HG02885 (cell line): ENCODE data around the gene ASB2.
A peak's percentile ranks its signal among the peaks of the same experiment; 100 is the strongest.

ENCODE experiments used
- ATAC-seq: cut with Tn5 transposase; IDR thresholded peaks from one replicate; pipeline ENCODE4 v1.9.1; 2021; ENCODE audit warnings: mild to moderate bottlenecking; ENCODE audit not compliant: unreplicated experiment, poor library complexity

The ASB2 gene

DNA sequence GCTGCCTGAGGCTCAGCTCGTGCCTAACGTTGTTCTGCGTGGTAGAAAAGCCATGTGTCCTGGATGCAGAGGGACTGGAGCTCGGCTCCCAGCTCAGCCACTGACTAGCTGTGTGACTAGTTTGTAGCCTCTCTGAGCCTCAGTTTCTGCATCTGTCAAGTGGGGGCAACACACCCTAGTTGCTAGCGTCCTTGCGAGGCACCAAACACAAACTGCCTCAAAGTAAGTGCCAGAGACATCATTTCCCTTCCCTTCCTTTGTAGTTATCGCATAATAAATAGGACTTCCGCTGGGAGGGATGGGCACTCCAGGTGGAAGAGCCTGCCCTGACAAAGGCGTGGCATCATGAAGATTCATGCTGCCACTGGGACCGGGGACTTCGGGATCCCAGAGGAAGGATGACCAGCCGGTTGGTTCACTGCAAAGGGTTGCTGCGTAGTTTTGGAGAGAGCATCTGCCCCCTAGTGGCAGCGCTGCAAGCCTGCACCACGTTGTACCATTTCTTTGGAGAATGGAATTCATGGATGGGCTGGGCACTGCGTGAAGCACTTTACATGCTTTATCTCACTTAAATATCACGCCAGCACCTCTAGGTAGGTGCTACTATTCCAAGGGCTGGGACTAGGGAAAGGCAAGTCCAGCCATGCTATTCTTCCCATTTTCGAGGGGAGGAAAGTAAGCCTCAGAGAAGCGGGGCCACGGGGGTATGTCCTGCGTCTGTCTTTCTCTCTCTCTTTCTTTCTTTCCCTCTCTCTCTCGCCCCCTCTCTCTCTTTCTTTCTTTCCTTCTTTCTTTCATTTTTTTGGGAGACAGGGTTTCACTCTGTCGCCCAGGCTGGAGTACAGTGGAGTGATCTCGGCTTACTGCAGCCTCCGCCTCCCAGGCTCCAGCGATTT is 25.4 kb upstream of the ASB2 start:
- ATAC-seq, result peak; percentile 68

DNA sequence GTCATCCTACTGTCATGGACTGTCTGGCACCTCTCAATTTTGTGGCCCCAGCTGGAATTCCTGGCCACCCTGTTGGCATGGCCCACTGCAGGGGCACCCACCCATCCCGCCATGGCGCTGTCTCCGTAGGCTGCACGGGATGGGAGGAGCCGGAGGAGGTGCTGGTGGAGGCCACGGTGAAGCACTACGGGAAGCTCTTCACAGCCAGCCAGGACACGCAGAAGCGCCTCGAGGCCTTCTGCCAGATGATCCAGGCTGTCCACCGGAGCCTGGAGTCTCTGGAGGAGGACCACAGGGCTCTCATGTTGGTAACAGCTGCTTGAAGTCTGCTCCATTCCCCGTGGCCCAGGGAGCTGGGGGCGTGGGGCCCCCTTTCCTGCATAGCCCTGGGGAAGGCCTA is 24.6 kb upstream of the ASB2 start:
- ATAC-seq, result no peak

DNA sequence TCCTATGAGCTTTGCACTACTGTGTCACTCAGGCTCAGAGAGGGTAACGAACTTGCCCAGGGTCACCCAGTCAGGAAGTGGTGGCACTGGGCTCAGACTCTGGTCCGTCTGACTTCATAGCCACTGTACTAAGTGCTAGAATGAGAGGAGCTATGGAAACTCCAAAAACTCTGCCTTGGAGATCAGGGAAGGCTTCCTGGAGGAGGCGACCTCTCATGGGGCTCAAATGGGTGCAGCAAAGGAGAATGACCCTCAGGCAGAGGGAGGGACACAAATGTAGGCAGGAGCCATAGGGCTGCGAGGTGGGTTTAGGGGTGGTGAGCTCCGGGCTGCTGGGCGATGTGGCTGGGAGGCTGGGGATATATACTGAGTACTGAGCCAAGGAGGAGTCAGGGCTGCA is 23.9 kb upstream of the ASB2 start:
- no peak for ATAC-seq

DNA sequence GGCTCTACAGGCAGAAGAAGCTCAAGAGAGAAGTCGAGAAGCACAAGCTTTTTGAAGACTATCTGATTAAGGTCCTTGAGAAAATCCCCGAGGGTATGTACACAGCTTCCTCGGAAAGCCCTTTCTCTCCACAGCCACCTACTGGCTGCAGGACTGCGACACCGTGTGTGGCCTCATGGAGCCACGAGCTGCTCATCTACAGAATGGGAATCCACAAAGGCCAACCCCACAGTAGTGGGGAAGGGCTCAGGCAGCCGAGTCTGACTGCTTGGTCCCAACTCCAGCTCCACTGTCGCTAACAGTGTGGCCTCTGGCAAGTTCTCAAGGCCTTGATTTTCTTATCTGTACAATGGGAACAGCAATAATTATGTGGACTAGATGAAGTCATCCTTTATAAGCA is 23.2 kb upstream of the ASB2 start:
- ATAC-seq, result no peak

DNA sequence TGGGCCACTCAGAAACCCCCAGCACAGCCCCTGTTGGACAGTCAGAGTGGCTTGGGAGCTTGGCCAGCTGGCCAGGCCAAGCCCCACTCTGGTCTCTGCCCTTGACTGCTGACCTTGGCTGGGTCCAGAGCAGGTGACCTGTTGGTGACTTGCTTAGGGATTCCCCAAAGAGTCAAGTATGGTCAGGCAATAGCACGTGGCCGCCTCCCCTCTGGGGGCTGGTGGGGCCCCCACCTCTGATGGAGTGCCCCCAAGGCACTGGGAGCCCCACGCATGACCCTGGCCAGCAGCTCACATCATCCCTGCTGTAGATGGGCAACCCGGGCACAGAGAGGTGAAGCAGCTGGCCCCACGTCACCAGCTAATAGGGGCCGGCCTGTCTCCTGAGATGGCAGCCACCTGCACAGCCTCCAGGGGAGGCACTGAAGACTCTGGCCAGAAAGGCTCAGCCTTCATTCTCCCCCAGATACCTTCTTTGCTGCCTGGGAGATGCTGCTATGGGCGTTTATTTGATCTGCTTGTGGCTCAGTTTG is 22.6 kb upstream of the ASB2 start:
- ATAC-seq, result no peak

DNA sequence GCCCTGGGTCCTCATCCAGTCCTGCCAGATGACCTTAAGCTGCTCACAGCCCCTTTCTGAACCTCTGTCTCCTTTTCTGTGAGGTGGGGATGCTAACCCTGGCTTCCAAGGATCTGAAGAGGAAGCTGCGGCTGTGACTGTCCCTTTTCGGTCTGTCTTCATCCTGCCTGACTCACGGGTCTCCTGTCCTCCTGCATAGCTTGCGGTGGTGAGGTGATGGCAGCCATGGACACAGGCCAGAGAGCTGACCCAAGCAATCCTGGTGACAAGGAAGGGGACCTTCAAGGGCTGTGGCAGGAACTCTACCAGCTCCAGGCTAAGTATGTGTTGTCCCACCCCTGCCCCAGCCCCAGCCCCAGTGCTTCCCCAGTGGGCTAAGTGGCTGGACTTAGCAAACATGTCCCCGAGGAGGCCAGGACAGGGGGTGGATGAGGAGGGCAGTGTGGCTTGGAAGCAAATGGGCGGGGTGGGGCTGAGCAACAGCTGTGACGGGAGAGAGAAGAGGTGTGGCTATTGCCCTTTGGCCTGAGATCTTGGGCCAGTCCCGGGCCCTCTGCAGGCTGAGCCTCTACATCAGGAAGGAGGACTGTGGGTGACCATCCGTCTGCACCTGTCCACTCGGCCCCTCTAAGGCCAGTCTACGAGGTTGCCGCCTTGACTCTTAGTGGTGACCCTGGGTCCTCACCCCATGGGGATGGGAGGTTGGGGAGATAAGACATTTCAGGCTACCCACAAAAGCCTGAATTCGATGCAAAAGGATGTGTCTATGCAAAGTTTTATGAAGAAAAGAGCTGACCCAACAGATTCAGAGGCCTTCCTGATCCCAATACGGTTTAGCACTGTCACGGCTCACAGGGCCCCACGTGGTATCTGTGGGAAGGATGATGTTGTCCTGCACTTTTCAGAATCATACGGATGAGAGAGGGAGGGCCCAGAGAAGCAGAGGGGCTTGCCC is 21.8 kb upstream of the ASB2 start:
- ATAC-seq, result no peak

DNA sequence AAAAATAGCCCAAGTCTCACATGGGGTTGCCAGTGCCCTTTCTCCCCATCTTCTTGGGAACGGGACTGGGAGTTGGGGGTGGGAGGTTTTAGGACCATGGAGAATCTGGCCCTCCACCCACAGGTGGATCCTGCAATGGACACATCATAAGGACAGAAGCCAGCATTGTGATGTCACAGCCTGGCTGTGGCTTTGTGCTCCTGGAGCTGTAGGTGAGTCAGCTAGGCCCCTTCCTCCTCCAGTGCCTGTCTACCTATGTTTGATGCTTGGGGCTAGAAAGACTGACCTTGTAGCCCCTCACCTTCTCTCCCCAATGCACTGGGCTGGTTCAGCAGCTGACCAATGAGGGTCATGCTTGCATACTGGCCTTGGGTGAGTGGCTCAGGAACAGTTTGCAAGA is 20.7 kb upstream of the ASB2 start, which contains the start of gene CCDC197:
Gene CCDC197 (plus strand): TSS at position 220 of the 400 bp plus-strand sequence. CDS start 831 bp downstream, outside the sequence.
- no peak for ATAC-seq

DNA sequence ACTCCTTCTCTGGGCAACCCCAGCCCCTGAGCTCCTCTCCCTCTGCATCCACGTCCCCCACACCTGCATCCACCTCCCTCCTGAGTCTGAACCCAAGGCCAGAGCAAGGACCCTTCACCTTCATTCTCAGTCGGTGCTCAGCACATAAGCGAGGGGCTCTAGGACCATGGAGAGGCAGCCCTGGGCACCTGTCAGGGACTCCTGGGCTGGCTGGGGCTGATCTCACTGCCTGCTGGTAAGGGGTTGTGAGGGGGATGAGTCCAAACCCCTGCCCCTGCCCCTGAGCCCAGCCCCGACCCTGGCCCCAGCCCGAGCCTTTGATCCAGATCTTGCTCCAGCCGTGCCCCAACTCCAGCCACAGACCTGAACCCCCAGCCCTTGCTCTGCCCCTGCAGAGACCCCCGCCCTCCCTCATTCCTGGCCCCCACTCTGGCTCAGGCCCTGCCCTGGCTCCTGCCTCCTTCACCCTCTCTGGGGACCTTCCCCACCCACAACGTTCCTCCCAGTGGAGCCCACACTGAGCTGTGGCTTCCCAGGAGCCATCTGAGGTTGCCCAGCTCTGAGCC is 19.8 kb upstream of the ASB2 start:
- ATAC-seq, result no peak

DNA sequence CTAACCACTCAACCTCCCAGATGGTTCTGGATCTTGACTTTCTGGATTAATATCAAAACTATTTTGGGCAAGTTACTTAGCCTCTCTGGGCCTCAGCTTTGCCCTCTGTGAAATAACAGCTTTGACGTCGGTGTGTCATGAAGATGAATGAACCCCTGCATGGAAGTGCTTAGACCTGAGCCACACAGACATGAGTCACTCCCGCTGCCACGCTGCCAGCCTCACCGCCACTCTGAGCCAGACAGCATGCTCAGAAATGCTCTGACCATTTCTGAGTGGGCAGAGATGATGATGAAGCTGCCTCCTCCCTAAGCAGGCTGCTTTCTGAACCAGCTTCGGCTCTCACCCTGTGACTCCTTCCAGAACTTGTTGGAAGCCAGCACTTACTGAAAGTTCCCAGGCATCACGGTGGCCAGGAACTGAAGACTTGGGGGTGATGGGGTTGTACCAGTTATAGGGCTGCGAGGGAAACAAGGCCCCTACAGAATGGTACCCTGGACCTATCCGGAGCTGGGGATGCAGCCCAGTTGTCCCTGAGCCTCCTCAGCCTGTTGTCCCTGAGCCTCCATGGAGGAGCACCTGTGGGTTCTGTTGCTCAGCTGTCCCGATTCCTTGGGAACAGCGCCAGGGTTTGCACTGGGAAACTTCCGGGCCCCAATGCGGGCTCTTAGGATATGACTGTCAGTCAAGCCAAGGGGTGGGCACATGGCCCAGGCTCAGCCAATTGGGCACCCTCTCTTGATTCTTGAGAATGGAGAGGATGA is 18.7 kb upstream of the ASB2 start:
- no peak for ATAC-seq

DNA sequence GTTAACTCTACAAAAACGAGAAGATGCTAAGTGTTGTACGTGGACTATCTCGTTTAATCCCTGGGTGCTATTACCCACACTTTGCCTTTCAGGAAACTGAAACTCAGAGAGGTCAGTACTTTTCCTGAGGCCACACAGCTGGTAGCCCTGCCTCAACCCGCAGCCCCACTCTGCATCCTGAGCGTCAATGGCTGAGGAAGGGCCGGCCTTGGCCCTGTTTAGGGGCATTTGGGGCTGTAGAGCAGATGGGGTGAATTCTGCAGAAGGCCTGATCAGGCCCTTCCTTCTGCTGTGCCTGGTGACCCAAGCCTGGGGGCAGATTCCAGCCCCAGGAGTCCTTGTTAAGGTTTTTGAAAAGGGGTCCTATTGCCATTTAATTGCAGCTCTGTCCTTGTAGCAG is 17.0 kb upstream of the ASB2 start:
- ATAC-seq, result no peak

DNA sequence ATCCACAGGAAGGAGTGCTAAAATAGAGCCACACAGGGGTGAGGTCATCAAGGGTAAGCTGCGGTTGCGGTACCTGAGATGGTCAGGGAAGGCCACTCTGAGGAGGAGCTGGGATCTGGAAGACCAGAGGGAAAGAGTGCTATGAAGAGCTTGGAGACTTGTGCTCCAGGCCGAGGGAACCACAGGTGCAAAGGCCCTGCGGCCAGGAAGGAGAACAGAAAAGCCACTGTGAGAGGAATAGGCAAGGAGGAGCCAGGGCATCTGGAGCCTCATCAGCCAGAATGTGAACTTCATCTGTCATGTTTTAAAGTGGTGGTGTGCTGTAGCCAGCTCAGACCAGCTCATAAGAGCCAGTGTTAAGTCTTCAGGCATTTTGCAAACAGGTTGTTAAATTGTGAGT is 15.3 kb upstream of the ASB2 start:
- ATAC-seq, result no peak

DNA sequence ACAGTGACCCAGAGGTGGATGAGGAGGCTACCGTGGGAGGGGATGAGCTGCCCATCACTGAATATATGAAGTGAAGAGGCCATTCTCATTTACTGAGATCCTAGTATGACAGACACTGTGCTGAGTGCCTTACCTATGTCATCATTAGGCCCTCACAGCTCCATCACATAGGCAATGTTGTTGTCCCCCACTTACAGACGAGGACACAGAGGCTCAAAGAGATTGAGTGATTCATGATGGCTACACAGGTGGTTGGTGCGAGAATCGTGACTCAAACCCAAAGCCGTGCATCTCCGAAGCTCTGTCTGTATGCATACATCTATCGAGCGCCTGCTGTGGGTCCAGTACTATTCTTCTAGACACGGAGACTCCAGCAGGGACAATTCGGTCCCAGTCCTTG is 14.8 kb upstream of the ASB2 start:
- ATAC-seq, result no peak

DNA sequence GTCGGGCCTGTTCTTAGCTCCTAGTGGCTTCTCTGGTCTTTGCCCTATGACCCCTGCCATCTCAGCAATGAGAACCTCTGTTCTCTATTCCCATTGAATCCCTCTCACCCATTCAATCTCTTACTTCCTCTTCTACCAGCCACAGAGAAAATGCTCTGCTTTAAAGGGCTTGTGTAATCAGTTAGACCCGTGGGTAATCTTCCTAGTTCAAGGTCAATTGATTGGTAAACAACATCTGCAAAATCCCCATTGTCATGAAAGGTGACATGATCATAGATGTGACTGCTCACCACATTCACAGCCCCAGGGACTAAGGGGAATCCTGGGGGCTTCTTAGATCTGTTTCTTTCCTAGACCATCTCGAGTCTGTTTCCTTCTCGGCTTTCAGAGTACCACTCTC is 13.6 kb upstream of the ASB2 start:
- ATAC-seq, result peak; percentile 55

DNA sequence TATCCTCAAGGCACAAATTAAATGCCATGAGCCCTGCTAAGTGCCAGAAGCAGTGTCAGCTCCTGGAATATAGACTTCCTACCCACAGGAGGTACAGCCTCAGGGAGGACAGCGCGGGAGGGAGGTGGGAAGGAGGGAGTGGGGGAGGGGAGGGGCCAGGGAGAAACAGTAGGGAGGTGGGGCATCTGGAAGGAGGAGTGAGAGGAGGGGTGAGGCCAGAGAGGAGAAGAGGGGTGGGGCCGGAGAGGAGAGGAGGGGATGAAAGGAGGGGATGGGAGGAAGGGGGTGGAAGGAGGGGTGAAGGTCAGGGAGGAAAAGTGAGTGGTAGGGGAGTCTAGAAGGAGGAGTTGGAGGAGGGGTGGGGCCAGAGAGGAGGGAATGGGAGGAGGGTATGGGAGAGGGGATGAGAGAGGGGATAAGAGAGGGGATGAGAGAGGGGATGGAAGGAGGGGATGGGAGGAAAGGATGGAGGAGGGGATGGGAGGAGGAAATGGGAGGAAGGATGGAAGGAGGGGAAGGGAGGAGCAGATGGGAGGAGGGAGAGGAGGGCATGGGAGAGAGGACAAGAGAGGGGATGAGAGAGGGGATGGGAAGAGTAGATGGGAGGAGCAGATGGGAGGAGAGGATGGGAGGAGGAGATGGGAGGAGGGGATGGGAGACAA is 11.6 kb upstream of the ASB2 start:
- no peak for ATAC-seq

DNA sequence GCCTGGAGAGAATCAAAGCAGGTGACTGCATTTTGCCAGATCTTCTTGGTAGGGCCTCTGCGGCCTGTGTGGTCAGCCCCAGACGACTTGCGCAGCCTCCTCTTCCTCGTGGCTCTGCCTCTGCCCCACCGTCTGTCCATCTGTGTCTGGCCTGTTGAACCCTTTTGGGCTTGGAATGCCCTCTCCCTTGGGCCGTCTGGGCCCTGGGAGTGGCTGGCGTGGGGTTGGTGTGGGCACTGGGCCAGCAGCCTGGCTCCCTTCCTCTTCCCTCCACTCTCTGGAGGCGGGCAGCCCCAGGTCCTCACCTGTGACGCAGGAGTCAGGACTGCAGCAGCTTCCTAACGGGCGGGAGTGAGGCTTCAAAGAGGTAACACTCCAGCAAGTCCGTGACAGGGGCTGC is 11.0 kb upstream of the ASB2 start:
- ATAC-seq, result no peak

DNA sequence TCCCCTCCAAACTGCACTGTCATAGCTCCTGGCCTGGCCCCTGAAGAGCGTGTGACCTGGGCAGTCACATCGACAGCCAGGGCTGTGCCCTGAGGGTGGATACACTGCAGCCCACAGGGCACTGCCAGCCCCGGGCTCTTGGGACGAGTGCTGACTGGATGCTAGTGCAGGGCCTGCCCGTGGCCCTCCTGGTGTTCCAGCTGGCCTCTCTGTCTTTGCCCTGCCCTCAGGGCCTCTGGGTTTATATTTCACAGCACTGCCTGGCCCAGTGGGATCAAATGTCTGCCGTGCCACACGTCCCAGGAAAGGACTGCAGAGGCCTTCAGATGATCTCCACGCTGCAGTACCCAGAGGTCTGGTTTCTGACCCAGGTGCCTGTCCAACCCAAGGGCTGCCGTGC is 10.6 kb upstream of the ASB2 start:
- ATAC-seq, result no peak

DNA sequence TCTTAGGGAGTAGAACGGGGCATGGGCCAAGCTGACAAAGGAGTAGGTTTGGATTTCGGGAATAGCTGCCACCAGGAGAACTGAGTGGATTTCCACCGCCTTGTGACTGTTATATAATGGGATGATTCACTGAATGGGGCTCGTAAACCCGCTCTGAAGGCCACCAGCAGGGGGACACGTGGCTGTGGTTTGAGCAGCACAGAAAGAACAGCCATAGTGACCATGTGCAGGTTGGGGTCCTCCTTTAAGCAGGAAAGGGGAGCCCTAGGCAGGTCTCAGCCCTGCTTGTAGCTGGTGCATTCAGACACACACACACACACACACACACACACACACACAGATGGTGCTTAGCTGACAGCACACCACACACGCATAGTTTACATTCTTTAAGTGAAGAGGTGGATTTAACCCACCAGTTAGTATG is 8.6 kb upstream of the ASB2 start:
- no peak for ATAC-seq

DNA sequence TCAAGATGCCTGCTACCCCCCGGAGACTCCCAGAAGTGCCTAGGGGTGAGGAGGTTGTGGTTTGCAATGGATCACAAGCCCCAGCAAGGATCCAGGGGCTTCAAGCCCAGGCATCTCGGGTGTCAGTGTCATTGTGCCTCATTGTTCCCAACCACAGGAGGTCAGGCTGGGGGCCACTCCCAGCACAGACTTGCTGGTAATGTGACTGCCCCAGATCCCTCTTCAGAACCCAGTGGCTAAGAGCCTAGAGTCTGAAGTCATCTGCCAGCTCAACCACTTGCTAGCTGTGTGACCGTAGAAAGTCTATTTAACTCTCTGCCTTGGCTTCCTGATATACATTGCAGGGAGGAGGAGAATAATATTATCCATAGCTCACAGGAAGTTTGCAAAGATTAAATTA is 7.7 kb upstream of the ASB2 start:
- no peak for ATAC-seq

DNA sequence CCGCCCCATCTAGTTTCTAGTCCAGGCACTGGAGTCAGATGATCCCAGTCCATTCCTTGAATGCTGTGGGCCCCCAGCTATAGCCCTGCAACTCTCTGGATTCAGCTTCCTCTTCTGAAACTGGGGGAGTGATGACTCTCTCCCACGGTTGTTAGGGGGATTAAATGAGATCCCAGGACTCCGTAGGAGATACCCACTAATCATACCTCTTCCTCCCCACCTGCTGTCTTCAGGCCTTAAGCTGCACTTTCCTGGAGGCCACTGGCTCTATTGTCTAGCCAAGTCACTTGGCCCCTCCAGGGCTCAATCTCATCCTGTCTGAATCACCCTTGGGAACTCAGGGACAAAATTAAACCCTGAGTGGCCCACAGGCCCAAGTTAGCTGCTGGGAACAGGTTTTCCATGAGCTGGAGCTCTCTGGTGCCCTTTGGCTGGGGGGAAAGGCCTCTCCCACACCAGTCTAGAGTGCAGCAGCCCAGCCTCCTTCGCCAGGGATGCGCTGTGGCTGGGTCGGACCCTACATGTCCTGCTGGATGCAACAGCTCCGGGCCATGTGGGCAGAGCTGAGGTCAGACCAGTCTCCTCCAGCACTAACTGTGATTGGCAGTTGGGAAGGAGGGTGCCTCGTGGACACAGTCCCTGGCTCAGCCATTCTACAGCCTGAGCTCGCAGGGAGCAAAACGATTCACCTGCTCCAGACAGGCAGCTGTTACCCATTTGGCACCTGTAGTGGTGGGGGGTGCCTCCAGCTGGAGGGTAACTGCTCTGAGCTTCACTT is 6.0 kb upstream of the ASB2 start:
- no peak for ATAC-seq
